ENCODE measurements around the gene SEMA6A.

DNA sequence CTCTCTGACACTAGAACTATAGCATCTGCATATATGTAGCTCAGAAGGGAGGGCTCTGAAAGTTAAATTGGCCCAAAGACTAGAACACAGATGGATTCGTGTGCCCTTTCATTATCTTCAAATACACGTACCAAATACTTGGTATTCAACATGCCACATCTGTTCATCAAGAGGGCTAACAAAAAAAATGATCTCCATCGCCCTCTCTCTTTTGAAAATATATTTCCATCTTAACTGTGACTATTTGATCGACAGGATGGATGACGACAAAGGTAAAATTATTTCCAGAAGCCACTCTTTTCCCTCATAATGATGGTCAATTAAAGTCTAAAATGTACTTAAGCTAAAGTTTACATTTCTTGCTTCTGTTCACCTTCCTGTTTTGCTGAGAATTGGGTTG lies 77.0 kb downstream of the SEMA6A start:
- TF ChIP-seq EP300 (IDR thresholded peaks at IDR 0.05) = no peak
- no peak for TF ChIP-seq EHF (CRISPR knock-in tag; IDR thresholded peaks at IDR 0.05)
- TF ChIP-seq, protein P1, sequence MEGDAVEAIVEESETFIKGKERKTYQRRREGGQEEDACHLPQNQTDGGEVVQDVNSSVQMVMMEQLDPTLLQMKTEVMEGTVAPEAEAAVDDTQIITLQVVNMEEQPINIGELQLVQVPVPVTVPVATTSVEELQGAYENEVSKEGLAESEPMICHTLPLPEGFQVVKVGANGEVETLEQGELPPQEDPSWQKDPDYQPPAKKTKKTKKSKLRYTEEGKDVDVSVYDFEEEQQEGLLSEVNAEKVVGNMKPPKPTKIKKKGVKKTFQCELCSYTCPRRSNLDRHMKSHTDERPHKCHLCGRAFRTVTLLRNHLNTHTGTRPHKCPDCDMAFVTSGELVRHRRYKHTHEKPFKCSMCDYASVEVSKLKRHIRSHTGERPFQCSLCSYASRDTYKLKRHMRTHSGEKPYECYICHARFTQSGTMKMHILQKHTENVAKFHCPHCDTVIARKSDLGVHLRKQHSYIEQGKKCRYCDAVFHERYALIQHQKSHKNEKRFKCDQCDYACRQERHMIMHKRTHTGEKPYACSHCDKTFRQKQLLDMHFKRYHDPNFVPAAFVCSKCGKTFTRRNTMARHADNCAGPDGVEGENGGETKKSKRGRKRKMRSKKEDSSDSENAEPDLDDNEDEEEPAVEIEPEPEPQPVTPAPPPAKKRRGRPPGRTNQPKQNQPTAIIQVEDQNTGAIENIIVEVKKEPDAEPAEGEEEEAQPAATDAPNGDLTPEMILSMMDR (IDR thresholded peaks at IDR 0.05) = no peak
- TF ChIP-seq RCOR1 (IDR thresholded peaks at IDR 0.05; ENCODE audit: low read depth, low read length) = no peak
- TF ChIP-seq, protein P2, sequence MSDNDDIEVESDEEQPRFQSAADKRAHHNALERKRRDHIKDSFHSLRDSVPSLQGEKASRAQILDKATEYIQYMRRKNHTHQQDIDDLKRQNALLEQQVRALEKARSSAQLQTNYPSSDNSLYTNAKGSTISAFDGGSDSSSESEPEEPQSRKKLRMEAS (IDR thresholded peaks at IDR 0.05) = no peak

Measured in A549 (cell line).